Adrenal gland (tissue), 5 donors: ENCODE data around the gene RNF25.

Experiments used
- CTCF ChIP-seq, 6 experiments: fragments of 450-650 bp in 4 of 6; fragments of 200-600 bp in 2 of 6; sonication (generic) in 1 of 6; IDR thresholded peaks; 1 replicate in 5 of 6; 2 replicates in 1 of 6; pipeline versions ENCODE4 v1.5.1 to v1.8.0; 2016 to 2021; ENCODE audit warnings: antibody characterized with exemption in 6 of 6, mild to moderate bottlenecking in 2 of 6, moderate library complexity in 1 of 6
- POLR2A ChIP-seq, 2 donors: fragments of 450-650 bp; IDR thresholded peaks; one replicate each; pipeline ENCODE4 v1.6.1; 2017; ENCODE audit warnings: antibody characterized with exemption in 2 of 2, mild to moderate bottlenecking in 2 of 2, moderate library complexity in 1 of 2
- donor health status: DM: no; HTN: no; CAD: no.

- TF ChIP-seq CTCF (IDR thresholded peaks at IDR 0.05) (no peak), POLR2A (IDR thresholded peaks at IDR 0.05) (no peak)
These were observed 43.9 kb downstream of the RNF25 start for GRCh38 chr2:218627939-218628338.
